ENCODE data around the gene CNPY2.
"Not testable (repeated sequence)": the region's sequence is repeated elsewhere in the genome, so short reads cannot be mapped to it uniquely, and the experiment has no call there.

CNPY2 gene

DNA sequence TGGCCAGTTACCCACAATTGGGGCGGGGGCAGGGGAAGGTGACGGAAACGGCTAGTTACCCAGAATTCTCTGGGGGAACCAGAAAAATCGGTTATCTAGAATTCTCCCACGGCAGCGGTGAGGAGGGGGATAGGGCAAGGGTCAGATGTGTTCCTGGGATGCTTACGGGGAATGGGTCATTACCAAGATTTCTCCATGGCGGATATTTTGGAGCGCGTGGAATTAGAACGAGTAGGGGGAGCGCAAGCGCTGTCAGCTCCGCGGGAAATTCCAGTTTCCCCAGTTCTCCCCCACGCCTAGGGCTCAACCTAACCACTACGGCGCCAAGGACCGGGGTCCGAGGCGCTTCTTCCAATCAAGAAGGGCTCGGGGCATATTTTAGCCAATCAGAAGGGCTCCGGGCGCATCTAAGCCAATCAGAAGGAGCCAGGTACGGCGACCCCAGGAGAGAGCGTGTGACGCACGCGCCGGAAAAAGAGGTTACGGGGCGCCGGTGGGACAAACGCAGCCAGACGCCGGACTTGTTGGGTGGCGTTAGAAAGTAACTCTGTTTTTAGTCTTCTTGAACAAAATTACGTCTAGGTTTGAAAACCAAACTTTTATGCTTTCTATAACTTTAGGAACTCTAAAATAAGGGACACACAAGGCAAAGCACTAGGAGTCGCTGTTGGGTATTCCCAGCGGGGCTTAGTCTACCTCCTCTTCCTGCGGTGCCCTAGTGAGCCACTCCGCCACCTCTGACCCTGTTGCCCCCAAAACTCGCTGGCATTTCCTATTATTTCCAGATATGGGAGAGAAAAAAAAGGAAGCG is 18.1 kb upstream of the CNPY2 start, which contains the start of gene PAN2:
PAN2 (minus strand) TSS at position 322 of the 811 bp plus-strand sequence. CDS start 906 bp downstream, outside the sequence.
- DNase-seq: peak; percentile 98

DNA sequence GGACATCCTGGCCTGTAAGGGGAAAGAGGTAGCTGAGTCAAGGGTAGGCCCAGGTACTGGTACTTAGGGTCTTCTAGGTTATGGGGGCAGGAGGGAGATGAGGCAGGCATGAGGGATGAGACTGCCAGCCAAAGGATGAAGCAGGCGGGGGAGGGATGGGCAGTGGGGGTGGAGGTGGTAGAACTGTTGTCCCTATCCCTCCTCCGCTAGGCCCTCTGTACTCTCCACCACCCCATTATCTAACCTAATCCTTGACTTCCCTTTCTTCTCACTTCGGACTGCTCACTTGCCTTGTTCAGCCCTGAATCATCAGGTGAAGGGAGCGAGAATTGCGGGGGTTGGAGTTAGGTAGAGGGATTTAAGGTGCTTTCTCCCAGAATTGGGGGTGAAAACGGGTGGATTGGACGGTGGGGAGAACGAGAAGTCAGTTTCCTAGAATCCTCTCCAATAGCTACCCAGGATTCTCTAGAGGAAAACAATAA is 17.4 kb upstream of the CNPY2 start:
- DNase-seq: no peak

DNA sequence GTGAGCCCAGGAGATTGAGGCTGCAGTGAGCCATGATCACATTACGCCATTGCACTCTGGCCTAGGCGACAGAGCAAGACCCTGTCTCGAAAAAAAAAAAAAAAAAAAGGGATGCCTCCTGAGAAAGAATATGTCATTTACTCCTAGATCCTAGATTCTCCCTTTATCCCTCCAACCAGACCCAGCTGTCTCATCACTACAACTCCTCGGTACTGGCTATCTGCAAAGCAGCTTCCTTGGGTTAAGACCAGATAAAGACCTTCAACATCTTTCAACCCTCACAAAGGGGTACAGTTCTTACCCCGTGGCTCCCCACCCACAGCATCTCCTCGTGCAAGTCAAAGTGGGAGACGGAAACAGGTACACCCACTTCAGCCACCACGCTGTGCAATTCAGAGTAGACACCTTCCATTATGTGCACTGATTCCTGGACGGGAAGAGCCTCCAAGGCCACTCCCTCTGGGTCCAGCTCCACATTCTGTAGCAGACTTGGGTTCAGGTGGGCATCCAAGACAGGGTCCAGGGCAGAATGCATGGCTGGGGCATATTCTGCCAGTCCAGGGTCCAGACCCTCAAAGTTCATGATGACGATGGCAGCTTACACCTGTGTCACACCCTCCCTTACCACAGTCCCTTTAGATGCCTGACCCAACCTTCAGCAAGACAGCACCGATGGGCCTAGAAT is 16.9 kb upstream of the CNPY2 start:
- peak; percentile 4 for DNase-seq

DNA sequence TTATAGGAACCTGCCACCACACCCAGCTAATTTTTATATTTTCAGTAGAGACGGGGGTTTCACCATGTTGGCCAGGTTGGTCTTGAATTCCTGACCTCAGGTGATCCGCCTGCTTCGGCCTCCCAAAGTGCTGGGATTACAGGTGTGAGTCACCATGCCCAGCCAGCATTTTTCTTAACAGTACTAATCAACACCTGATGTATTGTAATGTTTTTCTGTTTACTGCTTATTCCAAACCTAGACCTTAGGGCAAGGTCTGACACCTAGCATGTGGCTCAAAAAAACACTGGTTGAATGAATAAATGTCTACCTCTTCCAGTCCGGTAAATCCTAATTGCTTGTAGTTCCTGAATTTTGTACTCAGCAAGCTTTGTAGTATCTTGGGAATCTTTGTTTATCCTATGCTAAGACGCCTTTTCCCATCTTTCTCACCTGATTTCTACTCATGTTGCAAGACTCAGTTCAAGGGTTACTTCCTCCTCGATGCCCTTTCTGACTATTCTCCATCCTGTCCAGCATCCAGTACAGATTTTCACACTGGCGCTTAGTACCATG is 15.2 kb upstream of the CNPY2 start:
- no peak for DNase-seq

DNA sequence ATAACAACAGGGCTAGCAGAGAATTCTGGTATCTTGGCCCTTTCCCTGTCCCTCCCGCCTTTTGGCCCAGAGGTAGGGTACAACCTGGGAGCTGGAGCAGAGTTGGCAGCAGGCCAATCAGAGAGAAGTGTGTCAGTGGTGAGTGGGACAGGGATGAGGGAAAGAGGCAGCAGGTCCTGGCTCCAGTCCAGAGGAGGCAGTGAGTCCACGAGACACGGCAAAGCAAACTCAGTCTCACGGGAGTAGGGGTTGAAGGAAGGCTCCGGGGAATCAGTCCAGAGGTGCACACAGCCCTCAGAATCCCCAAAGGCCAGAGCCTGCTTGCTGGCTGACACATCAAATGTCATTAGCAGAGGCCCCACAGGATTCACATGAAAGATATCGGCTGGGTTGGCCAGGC is 10.7 kb upstream of the CNPY2 start:
- no peak for DNase-seq

DNA sequence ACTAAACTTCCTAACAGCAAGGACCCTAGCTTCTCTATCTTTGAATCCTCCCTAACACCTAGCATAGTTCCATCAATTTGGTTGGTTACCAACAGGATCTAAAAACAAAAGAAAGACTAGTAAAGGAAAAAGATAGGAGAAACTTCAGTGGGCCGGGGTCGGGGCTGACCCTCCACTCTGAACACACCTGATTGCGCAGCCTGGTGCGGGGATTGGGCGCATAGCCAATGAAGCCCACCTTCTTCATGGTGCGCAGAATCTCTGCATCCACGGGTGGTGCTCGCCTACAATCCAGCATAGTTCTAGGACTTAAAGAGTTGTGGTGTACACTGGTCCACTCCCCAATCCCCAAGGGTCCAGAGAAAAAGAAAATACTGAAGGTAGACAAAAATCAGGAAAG is 10.3 kb upstream of the CNPY2 start:
- DNase-seq: no peak

DNA sequence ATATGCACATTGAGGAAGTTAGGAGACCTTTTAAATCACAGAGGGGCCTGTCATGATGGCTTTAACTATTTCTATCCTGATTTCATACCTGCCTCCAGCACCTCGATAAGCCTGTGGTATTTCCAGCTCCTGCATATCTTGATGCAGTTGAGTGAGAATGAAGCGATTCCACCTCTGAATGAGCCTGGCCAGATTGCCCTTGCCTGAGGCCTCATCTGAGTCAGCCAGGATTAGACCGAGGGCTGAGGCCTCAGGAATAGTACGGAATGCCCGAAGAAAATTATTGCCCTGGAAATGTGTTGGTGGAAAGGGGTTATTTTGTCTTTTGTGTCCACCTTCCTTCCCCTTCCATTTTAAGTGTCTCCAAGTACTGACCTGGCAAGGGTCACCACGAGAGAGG is 8.4 kb upstream of the CNPY2 start:
- no peak for DNase-seq

DNA sequence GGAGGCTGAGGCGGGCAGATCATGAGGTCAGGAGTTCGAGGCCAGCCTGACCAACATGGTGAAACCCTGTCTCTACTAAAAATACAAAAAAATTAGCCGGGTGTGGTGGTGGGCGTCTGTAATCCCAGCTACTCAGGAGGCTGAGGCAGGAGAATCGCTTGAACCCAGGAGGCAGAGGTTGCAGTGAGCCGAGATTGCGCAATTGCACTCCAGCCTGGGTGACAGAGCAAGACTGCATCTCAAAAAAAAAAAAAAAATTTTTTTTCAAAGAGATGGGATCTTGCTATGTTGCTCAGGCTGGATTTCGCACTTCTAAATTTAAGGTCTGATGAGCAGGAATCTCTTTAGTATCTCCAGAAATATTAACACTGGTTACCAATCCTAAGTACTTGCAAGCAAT is 5.8 kb upstream of the CNPY2 start:
- not testable (repeated sequence) for DNase-seq

DNA sequence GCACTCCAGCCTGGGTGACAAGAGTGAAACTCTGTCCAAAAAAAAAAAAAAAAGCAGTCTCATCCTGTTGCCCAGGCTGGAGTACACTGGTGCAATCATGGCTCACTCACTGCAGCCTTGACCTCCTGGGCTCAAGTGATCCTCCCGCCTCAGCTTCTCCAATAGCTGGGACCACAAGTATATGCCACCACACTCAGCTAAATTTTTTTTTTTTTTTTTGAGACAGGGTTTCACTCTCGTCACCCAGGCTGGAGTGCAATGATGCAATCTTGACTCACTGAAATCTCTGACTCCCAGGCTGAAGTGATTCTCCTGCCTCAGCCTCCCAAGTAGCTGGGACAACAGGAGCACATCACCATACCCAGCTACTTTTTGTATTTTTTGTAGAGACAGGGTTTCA is 5.2 kb upstream of the CNPY2 start:
- DNase-seq: no peak

DNA sequence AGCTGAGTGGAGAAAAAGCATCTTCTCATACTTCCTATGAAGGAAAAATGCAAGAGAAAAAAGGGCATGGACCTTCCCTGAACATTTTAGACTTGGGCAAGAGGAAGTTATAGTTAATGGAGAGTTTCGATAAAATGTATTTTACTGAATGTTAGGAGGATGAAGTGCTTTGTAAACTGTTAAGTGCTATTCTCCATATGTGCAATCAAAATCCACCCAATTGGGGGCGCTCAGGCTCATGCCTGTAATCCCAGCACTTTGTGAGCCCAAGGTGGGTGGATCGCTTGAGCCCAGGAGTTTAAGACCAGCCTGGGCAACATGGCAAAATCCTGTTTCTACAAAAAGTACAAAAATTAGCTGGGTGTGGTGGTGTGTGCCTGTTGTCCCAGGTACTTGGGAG is 1.9 kb upstream of the CNPY2 start:
- no peak for DNase-seq

DNA sequence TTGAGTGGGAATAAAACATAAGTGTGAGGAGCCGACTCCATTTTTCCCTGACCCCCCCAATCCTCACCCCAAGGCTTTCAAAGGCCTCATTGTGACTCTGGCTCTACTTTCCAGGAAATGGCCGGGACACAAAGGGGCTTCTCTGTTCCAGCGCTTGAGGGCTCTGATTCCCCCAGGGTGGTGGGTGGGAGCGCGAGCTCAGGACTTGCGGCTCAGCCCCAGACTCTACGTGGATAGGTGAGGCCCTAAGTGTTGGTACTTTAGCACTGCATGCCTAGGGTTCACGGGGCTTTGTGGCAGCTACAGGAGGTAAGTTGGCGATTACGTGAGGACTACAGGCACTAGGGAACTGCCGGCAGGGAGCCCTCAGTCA is 553 bp downstream of the CNPY2 start:
- DNase-seq: no peak

DNA sequence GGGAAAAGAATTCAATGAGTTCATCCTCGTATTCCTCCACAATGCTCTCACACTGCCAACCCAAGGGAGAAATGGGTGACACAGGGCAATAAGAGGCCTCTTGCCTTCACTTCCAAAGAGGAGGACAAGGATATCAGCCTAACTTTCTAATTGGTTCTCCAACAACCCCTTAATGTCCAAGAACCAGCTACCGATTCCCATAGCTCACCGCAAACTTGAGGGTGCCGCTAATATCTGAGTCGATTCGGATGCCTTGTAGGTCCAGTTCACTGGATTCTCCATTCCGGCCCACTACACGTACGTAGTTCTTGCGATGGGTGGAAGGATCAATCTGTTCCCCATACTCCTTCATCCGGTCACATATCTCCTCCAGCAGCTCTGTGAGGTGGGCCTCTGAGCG is 4.8 kb downstream of the CNPY2 start:
- DNase-seq: no peak

DNA sequence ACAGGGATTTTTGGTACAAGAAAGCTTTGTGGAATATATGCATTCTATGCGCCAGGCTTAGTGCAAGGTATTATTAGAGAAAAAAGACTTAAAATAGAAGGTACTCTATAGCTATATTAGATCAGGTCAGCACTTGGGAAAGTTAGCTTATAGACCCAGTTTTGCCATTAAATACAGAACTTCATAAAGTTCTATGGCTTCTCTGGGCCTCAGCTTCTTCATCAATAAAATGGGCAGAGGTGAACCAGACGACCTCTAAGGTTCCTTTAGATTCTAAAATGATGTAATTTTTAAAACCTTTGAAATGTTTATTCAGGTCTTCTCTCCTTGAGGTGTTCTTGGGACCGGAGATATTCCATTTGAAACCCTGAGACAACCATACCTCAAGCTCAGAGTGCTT is 7.1 kb downstream of the CNPY2 start:
- no peak for DNase-seq

DNA sequence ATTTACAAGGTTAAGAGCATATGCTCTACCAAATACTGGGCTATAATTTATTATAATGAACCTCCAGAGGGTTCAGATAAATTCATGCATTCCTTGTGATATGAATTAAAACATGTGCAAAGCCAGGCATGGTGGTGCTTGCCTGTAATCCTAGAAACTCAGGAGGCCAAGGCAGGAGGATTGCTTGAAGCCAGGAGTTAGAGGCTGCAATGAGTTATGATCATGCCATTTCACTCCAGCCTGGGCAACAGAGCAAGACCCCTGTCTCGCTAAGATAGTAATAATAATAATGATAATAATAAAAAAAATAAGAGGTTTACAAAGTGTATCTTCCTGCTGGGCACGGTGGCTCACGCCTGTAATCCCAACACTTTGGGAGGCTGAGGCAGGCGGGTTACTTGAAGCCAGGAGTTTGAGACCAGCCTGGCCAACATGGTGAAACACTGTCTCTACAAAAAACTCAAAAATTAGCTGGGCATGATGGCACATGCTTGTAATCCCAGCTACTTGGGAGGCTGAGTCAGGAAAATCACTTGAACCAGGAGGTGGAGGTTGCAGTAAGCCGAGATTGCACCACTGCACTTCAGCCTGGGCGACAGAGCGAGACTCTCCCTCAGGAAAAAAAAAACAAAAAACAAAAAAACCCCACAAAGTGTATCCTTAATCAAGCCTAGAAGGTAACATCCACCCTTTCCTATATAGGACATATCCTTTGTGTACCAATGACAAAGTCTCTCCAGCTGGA is 8.4 kb downstream of the CNPY2 start:
- DNase-seq: no peak

DNA sequence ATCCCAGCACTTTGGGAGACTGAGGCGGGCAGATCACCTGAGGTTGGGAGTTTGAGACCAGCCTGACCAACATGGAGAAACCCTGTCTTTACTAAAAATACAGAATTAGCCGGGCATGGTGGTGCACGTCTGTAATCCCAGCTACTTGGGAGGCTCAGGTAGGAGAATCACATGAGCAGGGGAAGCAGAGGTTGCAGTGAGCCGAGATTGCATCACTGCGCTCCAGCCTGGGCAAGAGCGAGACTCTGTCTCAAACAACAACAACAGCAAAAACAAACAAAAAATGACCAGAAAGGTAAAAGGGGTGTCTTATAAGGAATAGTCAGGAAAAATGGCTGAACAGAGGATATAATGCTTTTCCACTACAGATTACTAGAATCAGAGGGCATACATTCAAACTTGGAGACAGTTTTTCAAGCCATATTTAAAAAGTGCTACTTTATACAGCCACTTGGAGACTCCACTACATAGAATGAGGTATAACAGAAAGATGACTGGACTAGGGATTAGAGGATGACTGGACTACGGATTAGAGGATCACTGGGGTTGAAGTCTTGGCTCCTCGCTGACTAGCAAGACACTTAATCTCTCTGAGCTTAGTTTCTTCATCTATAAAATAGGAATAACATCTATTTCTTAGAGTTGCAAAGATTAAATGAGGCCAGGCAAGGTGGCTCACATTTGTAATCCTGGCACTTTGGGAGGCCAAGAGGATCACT is 10.8 kb downstream of the CNPY2 start:
- no peak for DNase-seq

DNA sequence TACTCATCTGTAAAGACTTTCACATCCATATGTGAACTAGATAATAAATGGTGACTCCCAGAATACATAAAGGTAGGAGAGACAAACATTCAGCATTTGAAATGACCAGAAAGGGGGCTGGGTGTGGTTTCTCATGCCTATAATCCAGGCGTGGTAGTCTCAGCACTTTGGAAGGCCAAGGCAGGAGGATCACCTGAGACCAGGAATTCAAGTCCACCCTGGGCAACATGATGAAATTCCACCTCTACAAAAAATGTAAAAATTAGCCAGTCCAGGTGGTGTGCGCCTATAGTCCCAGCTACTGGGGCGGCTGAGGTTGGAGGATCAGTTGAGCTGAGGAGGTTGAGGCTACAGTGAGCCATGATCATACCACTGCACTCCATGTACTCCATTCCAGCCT is 11.5 kb downstream of the CNPY2 start:
- DNase-seq: no peak

DNA sequence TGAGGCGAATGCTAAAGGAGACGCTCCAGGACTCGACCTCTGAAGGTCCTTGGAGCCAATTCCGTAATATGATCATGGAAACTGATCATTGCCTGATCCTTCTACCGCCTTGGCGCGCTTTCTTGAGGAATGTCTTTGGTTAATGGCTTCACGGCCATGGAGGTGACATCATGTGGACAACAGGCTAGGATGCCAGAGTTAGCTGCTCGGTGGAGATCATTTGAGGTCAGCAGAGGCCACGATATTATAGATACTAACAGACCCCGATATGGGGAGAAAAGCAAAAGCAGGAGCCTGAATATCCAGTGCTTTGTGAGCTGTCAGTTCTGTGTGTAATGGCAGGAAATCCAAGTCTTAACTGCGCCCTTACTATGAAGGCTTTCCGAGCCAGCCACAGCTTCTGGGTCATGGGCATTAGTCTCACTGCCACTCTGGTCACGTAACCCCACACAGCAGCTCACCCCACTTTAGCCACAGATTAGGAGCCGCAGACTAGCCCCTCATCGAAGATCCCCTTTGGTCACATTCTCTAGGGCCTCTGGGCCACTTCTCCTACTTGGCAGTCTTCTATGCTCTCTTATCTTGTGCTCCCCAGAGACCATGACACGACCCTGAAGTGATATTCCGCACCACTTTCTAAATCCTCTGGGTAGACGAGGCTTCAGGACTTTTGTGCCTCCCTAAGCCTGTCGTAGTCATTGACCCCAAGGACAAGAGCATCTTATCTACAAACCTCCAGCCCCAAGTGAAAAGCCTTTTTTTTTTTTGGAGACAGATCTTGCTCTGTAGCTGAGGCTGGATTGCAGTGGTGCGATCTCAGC is 14.9 kb downstream of the CNPY2 start:
- DNase-seq: no peak

DNA sequence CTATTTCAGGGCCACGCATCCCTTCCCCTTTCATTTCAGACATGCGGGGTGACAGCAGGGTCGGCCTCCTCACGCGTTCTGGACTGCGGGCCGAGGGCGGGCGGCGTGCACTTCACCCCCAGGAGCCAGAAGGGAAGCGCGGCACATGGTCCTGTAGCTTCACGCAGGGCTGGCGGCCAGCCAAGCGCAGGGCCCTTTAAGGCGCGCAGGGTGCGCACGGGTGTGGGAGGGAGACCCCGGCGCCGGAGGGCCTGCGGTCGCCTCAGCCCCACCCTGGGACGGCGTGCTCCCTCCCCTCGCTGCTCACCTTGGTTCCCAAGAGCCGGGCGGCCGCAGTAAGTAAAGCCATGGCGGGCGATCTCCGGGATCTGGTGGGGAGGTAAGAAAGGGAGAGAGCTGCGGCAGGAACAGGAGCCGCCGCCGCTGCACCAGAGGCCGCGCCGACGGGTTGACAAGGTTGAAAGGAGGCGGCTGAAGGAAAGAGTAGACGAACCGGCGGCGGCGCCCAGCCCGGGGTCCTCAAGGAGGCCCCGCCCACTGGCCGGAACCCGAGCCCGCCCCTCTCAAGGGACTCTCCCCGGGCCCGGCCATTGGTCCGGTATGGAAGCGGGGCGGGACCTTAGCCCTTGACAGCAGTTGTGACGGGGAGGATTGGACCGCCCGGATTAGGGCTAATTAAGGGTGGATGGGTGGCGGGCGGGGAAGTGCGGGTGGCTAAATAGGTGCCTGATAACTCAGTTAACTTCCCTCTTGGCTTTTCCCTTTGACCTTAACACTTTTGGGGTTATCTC is 15.7 kb downstream of the CNPY2 start, which contains the start of gene CS:
CS (minus strand) TSS at position 478 of the 791 bp plus-strand sequence; CDS start at position 349, 129 bp downstream.
- peak; percentile 98 for DNase-seq

DNA sequence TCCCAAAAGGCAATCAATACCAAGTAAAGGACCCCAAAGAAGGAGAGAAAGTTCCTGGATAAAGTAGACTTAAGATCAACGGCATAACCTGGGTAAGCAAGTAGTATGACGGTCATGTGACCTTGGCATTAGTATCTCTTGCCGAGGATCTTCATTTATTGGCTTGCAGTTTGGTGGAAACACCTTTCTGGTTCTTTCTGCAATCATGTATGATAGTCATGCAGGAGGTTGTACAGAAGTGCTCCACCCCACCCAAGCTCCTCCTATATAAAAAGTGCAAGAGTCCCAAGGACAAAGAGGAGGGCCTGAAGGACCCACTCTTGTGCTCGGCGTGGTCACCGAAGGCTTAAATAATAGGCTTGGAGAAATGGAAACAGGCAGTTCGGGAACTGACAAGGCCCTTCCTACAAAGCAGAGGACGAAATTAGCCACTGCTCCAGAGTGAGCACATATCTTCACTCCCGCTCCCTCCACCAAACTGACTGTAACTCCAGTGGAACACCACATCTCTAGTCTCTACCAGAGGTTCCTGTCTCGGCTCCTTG is 16.4 kb downstream of the CNPY2 start:
- DNase-seq: no peak

DNA sequence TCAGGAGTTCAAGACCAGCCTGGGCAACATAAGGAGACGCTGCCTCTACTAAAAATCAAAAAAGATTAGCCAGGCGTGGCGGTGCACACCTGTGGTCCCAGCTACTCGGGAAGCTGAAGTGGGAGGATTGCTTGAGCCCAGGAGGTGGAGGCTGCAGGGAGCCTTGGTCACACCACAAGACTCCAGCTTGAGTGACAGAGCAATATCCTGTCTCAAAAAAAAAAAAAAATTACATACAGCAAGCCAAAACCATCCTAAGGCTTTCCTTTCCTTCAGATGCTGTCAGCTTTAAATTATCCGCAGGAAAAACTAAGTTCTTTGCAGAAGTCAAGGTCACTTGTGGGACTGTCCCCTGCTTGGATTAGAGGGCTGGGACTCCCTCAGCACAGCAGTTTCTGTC is 17.0 kb downstream of the CNPY2 start:
- no peak for DNase-seq
